B cell (primary cell): ENCODE measurements around the gene HPCA. TPM values are rescaled to one million over a fixed set of nuclear protein-coding genes. Genes with fewer than 3 reads are reported as not detected.

Source experiments
- ATAC-seq: fragments of 200-7000 bp; cut with Tn5 transposase; one replicate; pipeline ENCODE4 v1.10.0; 2021; ENCODE audit warnings: low read depth, mild to moderate bottlenecking, moderate number of reproducible peaks, moderate library complexity
- CTCF ChIA-PET: fragments of 350-600 bp; sonication (Branson Sonifier 250); formaldehyde crosslinking; loops from one replicate; lab custom pipeline; 2021; ENCODE audit warnings: antibody characterized with exemption, inconsistent platforms; lab: Charles Lee
- POLR2A ChIA-PET: fragments of 350-600 bp; sonication (Branson Sonifier 250); formaldehyde crosslinking; loops from one replicate; lab custom pipeline; 2021; ENCODE audit warnings: antibody characterized with exemption; lab: Charles Lee
- DNase-seq: peaks from one replicate; pipeline ENCODE4 v3.0.0; 2013
- H2AFZ ChIP-seq: 2 replicates; pipeline ENCODE4 v1.6.1; 2012; ENCODE audit warnings: mild to moderate bottlenecking, low read depth, low read length; ENCODE audit not compliant: insufficient read depth, poor library complexity, severe bottlenecking
- H3K27ac ChIP-seq, 2 donors: 1 replicate in 1 of 2; 2 replicates in 1 of 2; pipeline ENCODE4 v1.5.1; 2012 to 2013; ENCODE audit warnings: low read length in 2 of 2, mild to moderate bottlenecking in 2 of 2, moderate library complexity in 1 of 2
- H3K27me3 ChIP-seq, 4 experiments: fragments of 200-600 bp in 1 of 4; sonication (generic) in 1 of 4; replicated peaks in 1 of 4; 1 replicate in 2 of 4; 2 replicates in 2 of 4; pipeline versions ENCODE4 v1.6.1 to v1.7.0; 2013 to 2016; ENCODE audit warnings: low read length in 3 of 4, mild to moderate bottlenecking in 2 of 4, mixed read lengths in 1 of 4, moderate library complexity in 1 of 4; ENCODE audit not compliant: insufficient read depth in 4 of 4, control insufficient read depth in 3 of 4; ENCODE audit errors: control extremely low read depth in 1 of 4
- H3K36me3 ChIP-seq, 2 experiments: replicated peaks in 1 of 2; 1 replicate in 1 of 2; 2 replicates in 1 of 2; pipeline versions ENCODE4 v1.6.1 to v1.7.1; 2013; ENCODE audit warnings: low read length in 1 of 2; ENCODE audit not compliant: insufficient read depth in 2 of 2, control insufficient read depth in 1 of 2; ENCODE audit errors: control extremely low read depth in 1 of 2, extremely low read depth in 1 of 2
- H3K4me1 ChIP-seq, 2 donors: fragments of 200-600 bp in 1 of 2; sonication (generic) in 1 of 2; 1 replicate in 1 of 2; 2 replicates in 1 of 2; pipeline versions ENCODE4 v1.5.1 to v1.6.1; 2013 to 2017; ENCODE audit warnings: low read length in 2 of 2; ENCODE audit not compliant: control insufficient read depth in 2 of 2, insufficient read depth in 2 of 2
- H3K4me2 ChIP-seq: replicated peaks from 2 replicates; pipeline ENCODE3; 2012; ENCODE audit warnings: mild to moderate bottlenecking, low read depth, low read length; ENCODE audit not compliant: poor library complexity, severe bottlenecking
- H3K4me3 ChIP-seq, 5 experiments: fragments of 200-600 bp in 1 of 5; sonication (generic) in 1 of 5; 1 replicate in 3 of 5; 2 replicates in 2 of 5; pipeline versions ENCODE4 v1.5.1 to v1.7.0; 2011 to 2016; ENCODE audit warnings: low read length in 4 of 5, mild to moderate bottlenecking in 4 of 5, low read depth in 2 of 5, control low read depth in 1 of 5, moderate library complexity in 1 of 5; ENCODE audit not compliant: insufficient read depth in 1 of 5; ENCODE audit errors: control extremely low read depth in 1 of 5, extremely low read depth in 1 of 5
- H3K79me2 ChIP-seq: fragments of 200-600 bp; sonication (generic); one replicate; pipeline ENCODE4 v1.6.0; 2016; ENCODE audit warnings: low read length; ENCODE audit not compliant: control insufficient read depth, insufficient read depth
- H3K9ac ChIP-seq: fragments of 200-600 bp; sonication (generic); 2 replicates; pipeline ENCODE4 v1.6.1; 2017; ENCODE audit warnings: mild to moderate bottlenecking, low read length, moderate library complexity
- H3K9me3 ChIP-seq, 3 donors: one replicate each; pipeline versions ENCODE4 v1.6.1 to v1.7.1; 2013; ENCODE audit warnings: low read length in 2 of 3; ENCODE audit not compliant: control insufficient read depth in 2 of 3, insufficient read depth in 1 of 3; ENCODE audit errors: control extremely low read depth in 1 of 3
- H4K20me1 ChIP-seq: 2 replicates; pipeline ENCODE4 v1.6.0; 2012; ENCODE audit warnings: mild to moderate bottlenecking, low read length; ENCODE audit not compliant: insufficient read depth, control insufficient read depth, poor library complexity, severe bottlenecking
- H3K27ac Mint-ChIP-seq: one replicate; pipeline ENCODE4 v1.8.0; 2021; ENCODE audit warnings: mixed read lengths
- H3K27me3 Mint-ChIP-seq: one replicate; pipeline ENCODE4 v1.8.0; 2021; ENCODE audit warnings: mixed read lengths
- H3K4me1 Mint-ChIP-seq: one replicate; pipeline ENCODE4 v1.8.0; 2021; ENCODE audit warnings: mixed read lengths
- H3K4me3 Mint-ChIP-seq: one replicate; pipeline ENCODE4 v1.8.0; 2021; ENCODE audit warnings: mixed read lengths
- H3K9me3 Mint-ChIP-seq: one replicate; pipeline ENCODE4 v1.8.0; 2022; ENCODE audit warnings: mixed read lengths; ENCODE audit not compliant: insufficient read depth
- EZH2 ChIP-seq: IDR thresholded peaks from 2 replicates; pipeline ENCODE4 v1.6.1; 2012; ENCODE audit warnings: borderline replicate concordance, low read depth, mild to moderate bottlenecking, moderate library complexity, low read length; ENCODE audit not compliant: insufficient read depth, poor library complexity, severe bottlenecking
- WGBS: methylation state at CpG from one replicate; pipeline ENCODE4 v1.1.5; 2013; ENCODE audit warnings: missing lambda C conversion rate; ENCODE audit not compliant: insufficient coverage; 5-methylcytosine and 5-hydroxymethylcytosine counted together
- intact Hi-C: fragments of 100-400 bp; cut with micrococcal nuclease; formaldehyde crosslinking; loops from one replicate; pipeline ENCODE4 v1.10.0; 2022
- polyA plus RNA-seq: library from polyadenylated mRNA; depleted of rRNA; stranded (reverse); fragments of >200 nt; gene quantifications from 2 replicates; pipeline ENCODE4 v1.2.3, GENCODE V29; 2012
- total RNA-seq, 2 donors: library from RNA; stranded (reverse); fragments of 120-200 nt in 1 of 2; gene quantifications; 1 replicate in 1 of 2; 2 replicates in 1 of 2; pipeline versions ENCODE4 v1.2.3 to v1.2.4, GENCODE V29; 2013 to 2022
- TF ChIP-seq, protein P1 (sequence below): fragments of 200-600 bp; IDR thresholded peaks from one replicate; pipeline ENCODE4 v1.8.0; 2022; ENCODE audit warnings: antibody characterized with exemption, mild to moderate bottlenecking

HPCA gene
- total and polyA plus RNA-seq, 2 donors (not counting 1 experiment from before 2014, with no cell fraction given) = 0.06 TPM; not detected in 1

DNA sequence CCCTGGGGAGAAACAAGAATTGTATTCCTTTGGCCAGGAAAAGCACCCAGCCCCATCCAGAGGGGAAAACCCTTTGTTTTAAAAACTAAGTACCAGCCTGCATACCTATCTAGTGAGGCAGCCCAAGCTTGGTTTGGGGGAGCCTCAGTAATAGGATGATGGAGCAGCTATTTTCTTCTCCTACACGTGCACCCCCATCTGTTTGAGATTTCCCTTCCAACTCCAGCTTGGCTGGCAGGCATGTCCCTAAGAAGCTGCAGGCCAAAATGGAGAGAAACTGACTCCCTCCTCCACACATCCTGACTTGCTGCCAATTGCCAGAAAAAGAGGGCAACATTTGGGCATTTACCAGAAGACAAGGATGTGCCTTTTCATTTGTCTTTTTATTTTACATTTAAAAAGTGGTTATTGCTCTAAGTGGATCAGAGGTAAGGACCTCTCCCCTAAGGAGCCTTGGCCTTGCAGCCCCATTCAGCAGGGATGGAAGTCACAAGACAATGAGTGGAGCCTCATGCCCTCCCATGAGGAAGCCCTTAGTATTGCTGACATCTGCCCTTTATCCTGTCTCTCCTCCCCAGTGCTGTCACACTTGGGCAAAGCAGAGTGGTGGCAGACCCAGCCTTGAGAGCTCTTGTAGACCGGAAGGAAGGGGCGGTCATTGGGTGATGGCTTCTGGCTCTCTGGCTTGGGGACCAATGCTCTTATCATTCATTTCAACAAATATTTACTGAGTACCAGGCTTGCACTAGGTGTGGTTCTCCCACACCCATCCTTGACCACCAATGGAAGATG lies 24.2 kb upstream of the HPCA start:
- no peak overlapping the region for H3K4me2 ChIP-seq
- no peak overlapping the region for H3K4me3 Mint-ChIP-seq
- H3K9me3 ChIP-seq = no peaks in the 10 kb centered on the region
- DNase-seq (no peak), ATAC-seq (no peak)
- H4K20me1 ChIP-seq = no peaks in the 10 kb centered on the region
- H3K27me3 ChIP-seq = no peaks in the 10 kb centered on the region
- intact Hi-C loops = no loop called here
- H3K27me3 Mint-ChIP-seq = no peaks in the 10 kb centered on the region
- H3K79me2 ChIP-seq = no peaks in the 10 kb centered on the region
- ChIA-PET POLR2A (no interaction called here), CTCF (interaction anchor here (1.2 to 1.3 kb wide), 2 partner anchors 10 to 12 kb away, joined by 3 to 5 read pairs; no protein-coding TSS in a partner anchor)
- no peak overlapping the region for H3K27ac Mint-ChIP-seq
- H3K36me3 ChIP-seq = peaks cover 7 to 38% of the 10 kb centered on the region in 2 experiments
- H3K9ac ChIP-seq = no peak overlapping the region
- no peak overlapping the region for H2AFZ ChIP-seq
- H3K4me3 ChIP-seq = no peak overlapping the region
- no peaks in the 10 kb centered on the region for H3K4me1 Mint-ChIP-seq
- H3K4me1 ChIP-seq = no peaks in the 10 kb centered on the region
- WGBS = 90% methylated on average over 3 of the region's 3 CpGs
- no peaks in the 10 kb centered on the region for H3K9me3 Mint-ChIP-seq
- H3K27ac ChIP-seq = no peak overlapping the region
- TF ChIP-seq EZH2 = no peak
- TF ChIP-seq, protein P1, sequence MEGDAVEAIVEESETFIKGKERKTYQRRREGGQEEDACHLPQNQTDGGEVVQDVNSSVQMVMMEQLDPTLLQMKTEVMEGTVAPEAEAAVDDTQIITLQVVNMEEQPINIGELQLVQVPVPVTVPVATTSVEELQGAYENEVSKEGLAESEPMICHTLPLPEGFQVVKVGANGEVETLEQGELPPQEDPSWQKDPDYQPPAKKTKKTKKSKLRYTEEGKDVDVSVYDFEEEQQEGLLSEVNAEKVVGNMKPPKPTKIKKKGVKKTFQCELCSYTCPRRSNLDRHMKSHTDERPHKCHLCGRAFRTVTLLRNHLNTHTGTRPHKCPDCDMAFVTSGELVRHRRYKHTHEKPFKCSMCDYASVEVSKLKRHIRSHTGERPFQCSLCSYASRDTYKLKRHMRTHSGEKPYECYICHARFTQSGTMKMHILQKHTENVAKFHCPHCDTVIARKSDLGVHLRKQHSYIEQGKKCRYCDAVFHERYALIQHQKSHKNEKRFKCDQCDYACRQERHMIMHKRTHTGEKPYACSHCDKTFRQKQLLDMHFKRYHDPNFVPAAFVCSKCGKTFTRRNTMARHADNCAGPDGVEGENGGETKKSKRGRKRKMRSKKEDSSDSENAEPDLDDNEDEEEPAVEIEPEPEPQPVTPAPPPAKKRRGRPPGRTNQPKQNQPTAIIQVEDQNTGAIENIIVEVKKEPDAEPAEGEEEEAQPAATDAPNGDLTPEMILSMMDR = no peak

DNA sequence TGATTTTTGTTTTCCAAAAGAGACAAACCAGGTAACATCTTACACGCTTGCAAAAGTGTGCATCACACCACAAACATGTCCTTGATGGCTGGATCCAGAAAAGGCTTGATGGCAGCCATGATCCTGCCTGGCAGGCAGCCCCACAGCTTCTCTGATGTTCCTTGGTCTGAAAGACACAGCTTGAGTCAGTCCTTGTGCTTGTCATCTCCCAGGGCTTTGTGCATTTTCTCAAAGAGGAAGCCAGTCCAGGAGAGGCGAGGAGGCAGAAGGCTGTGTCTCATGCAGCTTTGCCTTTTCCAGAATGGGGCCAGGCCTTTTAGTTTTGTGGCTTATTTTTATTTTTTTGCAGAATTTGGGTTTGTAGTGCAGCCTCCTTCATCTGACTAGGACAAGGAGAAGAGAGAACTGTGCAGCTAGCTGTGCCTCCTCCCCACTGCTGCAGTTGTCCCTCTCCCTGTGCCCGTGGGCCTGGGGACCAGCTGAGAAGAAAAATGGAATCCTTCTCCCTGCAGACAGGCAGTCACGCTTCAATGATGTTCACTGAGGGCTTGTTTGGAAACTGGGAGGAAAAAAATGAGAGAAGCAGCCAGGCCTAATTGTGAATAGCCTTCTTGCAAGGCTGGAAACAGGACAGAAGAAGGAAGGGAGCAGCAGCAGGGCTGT lies 22.9 kb upstream of the HPCA start:
- Histone ChIP-seq H2AFZ (no peak overlapping the region), H3K27me3 (no peaks in the 10 kb centered on the region), H3K79me2 (no peaks in the 10 kb centered on the region), H3K27ac (no peak overlapping the region), H3K9me3 (no peaks in the 10 kb centered on the region), H3K4me2 (no peak overlapping the region), H3K4me3 (no peak overlapping the region), H3K9ac (no peak overlapping the region), H3K4me1 (no peaks in the 10 kb centered on the region), H4K20me1 (no peaks in the 10 kb centered on the region), H3K36me3 (peaks cover 6 to 26% of the 10 kb centered on the region in 2 experiments)
- ChIA-PET CTCF (interaction anchor here (0.8 to 1.3 kb wide), 3 partner anchors 9 to 231 kb away, joined by 3 to 5 read pairs (median 4); no protein-coding TSS in a partner anchor), POLR2A (no interaction called here)
- ATAC-seq (no peak), DNase-seq (no peak)
- H3K27ac Mint-ChIP-seq = no peak overlapping the region
- intact Hi-C loops = no loop called here
- 100% methylated on average over 3 of the region's 4 CpGs for WGBS
- no peaks in the 10 kb centered on the region for H3K4me1 Mint-ChIP-seq
- no peak for TF ChIP-seq EZH2
- TF ChIP-seq, protein P1 = no peak
- H3K27me3 Mint-ChIP-seq = no peaks in the 10 kb centered on the region
- no peak overlapping the region for H3K4me3 Mint-ChIP-seq
- no peaks in the 10 kb centered on the region for H3K9me3 Mint-ChIP-seq
